Neural progenitor cell (in vitro differentiated cells): ENCODE results near the gene ADGRV1. TPM values are rescaled to one million over a fixed set of nuclear protein-coding genes. Genes with fewer than 3 reads are reported as not detected.

Experiments used
- DNase-seq: peaks from one replicate; pipeline ENCODE4 v3.0.0-alpha.2; 2016; ENCODE audit warnings: low spot score
- H2AFZ ChIP-seq: fragments of 200-600 bp; sonication (generic); replicated peaks from 2 replicates; pipeline ENCODE4 v1.6.1; 2016; ENCODE audit warnings: antibody characterized with exemption
- H3F3A ChIP-seq: fragments of 200-600 bp; sonication (generic); 2 replicates; pipeline ENCODE4 v1.6.1; 2016; ENCODE audit warnings: antibody characterized with exemption, low read depth
- H3K27ac ChIP-seq: fragments of 200-600 bp; sonication (generic); 2 replicates; pipeline ENCODE4 v1.5.1; 2016; ENCODE audit warnings: mild to moderate bottlenecking
- H3K27me3 ChIP-seq: fragments of 200-600 bp; sonication (generic); 2 replicates; pipeline ENCODE4 v1.6.1; 2016; ENCODE audit warnings: mild to moderate bottlenecking, moderate library complexity
- H3K36me3 ChIP-seq: fragments of 200-600 bp; sonication (generic); 2 replicates; pipeline ENCODE4 v1.5.1; 2016
- H3K4me1 ChIP-seq: fragments of 200-600 bp; sonication (generic); 2 replicates; pipeline ENCODE4 v1.6.1; 2016; ENCODE audit warnings: mixed run types
- H3K4me2 ChIP-seq: fragments of 200-600 bp; sonication (generic); 2 replicates; pipeline ENCODE4 v1.6.1; 2016
- H3K4me3 ChIP-seq: fragments of 200-600 bp; sonication (generic); 2 replicates; pipeline ENCODE4 v1.5.1; 2016
- H3K79me2 ChIP-seq: fragments of 200-600 bp; sonication (generic); 2 replicates; pipeline ENCODE4 v1.6.1; 2016; ENCODE audit warnings: low read depth
- H3K9ac ChIP-seq: fragments of 200-600 bp; sonication (generic); 2 replicates; pipeline ENCODE4 v1.6.1; 2016
- H3K9me3 ChIP-seq: fragments of 200-600 bp; sonication (generic); 2 replicates; pipeline ENCODE4 v1.5.1; 2016; ENCODE audit warnings: low read depth
- H4K20me1 ChIP-seq: fragments of 200-600 bp; sonication (generic); 2 replicates; pipeline ENCODE4 v1.6.1; 2016; ENCODE audit warnings: low read depth
- H3K27ac Mint-ChIP-seq: 3 replicates; pipeline ENCODE4 v1.8.0; 2021; ENCODE audit warnings: mixed read lengths
- H3K27me3 Mint-ChIP-seq: 2 replicates; pipeline ENCODE4 v1.8.0; 2022; ENCODE audit warnings: low read depth, mild to moderate bottlenecking, inconsistent platforms, moderate library complexity, mixed read lengths; ENCODE audit not compliant: insufficient read depth
- H3K36me3 Mint-ChIP-seq: 3 replicates; pipeline ENCODE4 v1.8.0; 2021; ENCODE audit warnings: mixed read lengths
- H3K4me1 Mint-ChIP-seq: 3 replicates; pipeline ENCODE4 v1.8.0; 2021; ENCODE audit warnings: mixed read lengths
- H3K4me3 Mint-ChIP-seq: 3 replicates; pipeline ENCODE4 v1.8.0; 2021; ENCODE audit warnings: mild to moderate bottlenecking, moderate library complexity, mixed read lengths
- H3K9me3 Mint-ChIP-seq: 3 replicates; pipeline ENCODE4 v1.8.0; 2020; ENCODE audit warnings: mixed read lengths
- EZH2 ChIP-seq: fragments of 200-600 bp; sonication (generic); IDR thresholded peaks from 2 replicates; pipeline ENCODE4 v1.6.1; 2017; ENCODE audit warnings: antibody characterized with exemption, mild to moderate bottlenecking, moderate library complexity
- EZH2phosphoT487 ChIP-seq: fragments of 200-600 bp; sonication (generic); IDR thresholded peaks from 2 replicates; pipeline ENCODE4 v1.6.1; 2017; ENCODE audit warnings: antibody characterized with exemption
- total RNA-seq: library from RNA; depleted of rRNA; stranded (reverse); fragments of >200 nt; gene quantifications from 2 replicates; pipeline ENCODE4 v1.2.3, GENCODE V29; 2015; ENCODE audit warnings: low replicate concordance
- TF ChIP-seq, protein P1 (sequence below): fragments of 200-600 bp; sonication (generic); IDR thresholded peaks from 2 replicates; pipeline ENCODE4 v1.5.1; 2017; ENCODE audit warnings: antibody characterized with exemption, mild to moderate bottlenecking

ADGRV1 gene
- total RNA-seq, 1 donor from 2014 or later, result 151 TPM

DNA sequence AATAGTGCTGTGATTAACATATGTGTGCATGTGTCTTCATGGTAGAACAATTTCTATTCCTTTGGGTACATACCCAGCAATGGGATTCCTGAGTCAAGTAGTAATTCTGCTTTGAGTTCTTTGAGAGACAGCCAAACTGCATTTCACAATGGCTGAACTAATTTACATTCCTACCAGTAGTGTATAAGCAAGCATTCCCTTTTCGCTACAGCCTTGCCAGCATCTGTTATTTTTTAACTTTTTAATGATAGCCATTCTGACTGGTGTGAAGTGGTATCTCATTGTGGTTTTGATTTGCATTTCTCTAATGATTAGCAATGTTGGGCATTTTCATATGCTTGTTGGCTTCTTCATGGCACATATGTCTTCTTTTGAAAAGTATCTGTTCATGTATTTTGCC is 516.0 kb downstream of the ADGRV1 start:
- no peaks in the 10 kb centered on the region for H3K27me3 ChIP-seq
- Mint-ChIP-seq H3K27ac (no peak overlapping the region), H3K4me1 (peaks cover 5% of the 10 kb centered on the region), H3K4me3 (no peak overlapping the region), H3K36me3 (peaks cover 9% of the 10 kb centered on the region), H3K9me3 (peaks cover 3% of the 10 kb centered on the region), H3K27me3 (no peaks in the 10 kb centered on the region)
- H3F3A ChIP-seq, result peaks cover 8% of the 10 kb centered on the region
- peaks cover 13% of the 10 kb centered on the region for H3K4me1 ChIP-seq
- no peaks in the 10 kb centered on the region for H3K79me2 ChIP-seq
- no peaks in the 10 kb centered on the region for H4K20me1 ChIP-seq
- H3K9me3 ChIP-seq, result no peaks in the 10 kb centered on the region
- TF ChIP-seq, protein P1, sequence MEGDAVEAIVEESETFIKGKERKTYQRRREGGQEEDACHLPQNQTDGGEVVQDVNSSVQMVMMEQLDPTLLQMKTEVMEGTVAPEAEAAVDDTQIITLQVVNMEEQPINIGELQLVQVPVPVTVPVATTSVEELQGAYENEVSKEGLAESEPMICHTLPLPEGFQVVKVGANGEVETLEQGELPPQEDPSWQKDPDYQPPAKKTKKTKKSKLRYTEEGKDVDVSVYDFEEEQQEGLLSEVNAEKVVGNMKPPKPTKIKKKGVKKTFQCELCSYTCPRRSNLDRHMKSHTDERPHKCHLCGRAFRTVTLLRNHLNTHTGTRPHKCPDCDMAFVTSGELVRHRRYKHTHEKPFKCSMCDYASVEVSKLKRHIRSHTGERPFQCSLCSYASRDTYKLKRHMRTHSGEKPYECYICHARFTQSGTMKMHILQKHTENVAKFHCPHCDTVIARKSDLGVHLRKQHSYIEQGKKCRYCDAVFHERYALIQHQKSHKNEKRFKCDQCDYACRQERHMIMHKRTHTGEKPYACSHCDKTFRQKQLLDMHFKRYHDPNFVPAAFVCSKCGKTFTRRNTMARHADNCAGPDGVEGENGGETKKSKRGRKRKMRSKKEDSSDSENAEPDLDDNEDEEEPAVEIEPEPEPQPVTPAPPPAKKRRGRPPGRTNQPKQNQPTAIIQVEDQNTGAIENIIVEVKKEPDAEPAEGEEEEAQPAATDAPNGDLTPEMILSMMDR, result no peak
- no peak for TF ChIP-seq EZH2
- no peak for TF ChIP-seq EZH2phosphoT487
- no peak overlapping the region for H3K4me2 ChIP-seq
- DNase-seq, result no peak
- peaks cover 4% of the 10 kb centered on the region for H3K36me3 ChIP-seq
- no peak overlapping the region for H2AFZ ChIP-seq
- no peak overlapping the region for H3K27ac ChIP-seq
- H3K4me3 ChIP-seq, result no peak overlapping the region
- H3K9ac ChIP-seq, result no peak overlapping the region

DNA sequence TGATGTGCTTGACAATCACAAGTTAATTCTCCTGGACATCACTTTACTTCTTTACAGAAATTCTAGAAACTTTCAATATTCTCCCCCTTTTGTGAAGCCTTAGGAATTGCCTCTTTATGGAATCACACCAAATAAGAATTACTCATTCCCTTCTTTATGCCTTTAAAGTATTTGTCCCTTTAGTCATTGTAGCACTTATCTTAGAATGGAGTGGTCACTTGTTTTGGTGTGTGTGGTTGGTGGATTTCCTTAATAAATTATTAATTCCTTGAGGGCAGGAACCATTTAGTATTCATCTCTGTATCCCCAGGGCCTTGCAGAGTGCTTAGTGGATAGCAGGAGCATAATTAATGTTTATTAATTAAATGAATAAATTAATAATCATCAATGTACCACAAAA is 517.5 kb downstream of the ADGRV1 start:
- no peak overlapping the region for H3K27ac ChIP-seq
- no peaks in the 10 kb centered on the region for H4K20me1 ChIP-seq
- Mint-ChIP-seq H3K4me1 (peaks cover 5% of the 10 kb centered on the region), H3K36me3 (peaks cover 11% of the 10 kb centered on the region), H3K27ac (no peak overlapping the region), H3K9me3 (no peaks in the 10 kb centered on the region), H3K27me3 (no peaks in the 10 kb centered on the region), H3K4me3 (no peak overlapping the region)
- H3K4me1 ChIP-seq, result peaks cover 2% of the 10 kb centered on the region
- DNase-seq, result no peak
- H3K9me3 ChIP-seq, result no peaks in the 10 kb centered on the region
- no peak overlapping the region for H3K9ac ChIP-seq
- H3K79me2 ChIP-seq, result no peaks in the 10 kb centered on the region
- H2AFZ ChIP-seq, result no peak overlapping the region
- H3K27me3 ChIP-seq, result no peaks in the 10 kb centered on the region
- no peak overlapping the region for H3K4me2 ChIP-seq
- H3K36me3 ChIP-seq, result peaks cover 4% of the 10 kb centered on the region
- no peaks in the 10 kb centered on the region for H3F3A ChIP-seq
- TF ChIP-seq, protein P1, result no peak
- TF ChIP-seq EZH2 (no peak), EZH2phosphoT487 (no peak)
- no peak overlapping the region for H3K4me3 ChIP-seq

DNA sequence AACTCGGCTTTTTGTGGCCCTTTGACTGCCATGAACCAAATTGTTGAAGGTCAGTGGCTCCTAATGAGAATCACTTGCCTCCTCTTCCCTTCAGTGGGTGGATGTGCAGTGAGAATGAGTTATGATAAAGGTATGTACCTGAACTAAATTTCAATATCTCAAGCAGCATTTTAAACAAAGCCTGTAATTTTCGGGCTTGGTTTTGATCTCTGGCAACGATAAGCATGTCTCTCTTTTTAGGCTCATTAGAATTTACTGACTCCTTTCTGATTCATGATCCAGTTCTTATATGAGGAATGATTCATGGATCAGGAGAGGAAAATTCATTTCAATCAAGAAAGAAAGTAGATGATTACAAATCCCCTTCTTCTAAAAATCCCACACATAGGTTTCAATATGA is 519.0 kb downstream of the ADGRV1 start:
- no peak for TF ChIP-seq EZH2phosphoT487
- no peak for TF ChIP-seq EZH2
- TF ChIP-seq, protein P1, result no peak
- no peaks in the 10 kb centered on the region for H3K4me1 ChIP-seq
- Mint-ChIP-seq H3K9me3 (no peaks in the 10 kb centered on the region), H3K27ac (no peak overlapping the region), H3K27me3 (no peaks in the 10 kb centered on the region), H3K4me3 (no peak overlapping the region), H3K36me3 (peaks cover 7% of the 10 kb centered on the region), H3K4me1 (peaks cover 5% of the 10 kb centered on the region)
- H3K9me3 ChIP-seq, result no peaks in the 10 kb centered on the region
- no peak for DNase-seq
- no peaks in the 10 kb centered on the region for H3F3A ChIP-seq
- H3K79me2 ChIP-seq, result no peaks in the 10 kb centered on the region
- no peaks in the 10 kb centered on the region for H4K20me1 ChIP-seq
- H2AFZ ChIP-seq, result no peak overlapping the region
- no peak overlapping the region for H3K27ac ChIP-seq
- no peak overlapping the region for H3K4me2 ChIP-seq
- no peak overlapping the region for H3K9ac ChIP-seq
- H3K27me3 ChIP-seq, result no peaks in the 10 kb centered on the region
- H3K36me3 ChIP-seq, result no peaks in the 10 kb centered on the region
- no peak overlapping the region for H3K4me3 ChIP-seq
